Measurements from ENCODE around the gene POU2F2.
A peak's percentile ranks its signal among the peaks of the same experiment; 100 is the strongest.

The POU2F2 gene

GRCh38 chr19:42078538-42079275 is 53.5 kb downstream of the POU2F2 start:
- no peak for DNase-seq

GRCh38 chr19:42078058-42078457 is 54.2 kb downstream of the POU2F2 start:
- no peak for DNase-seq

- DNase-seq: no peak
Observed at GRCh38 chr19:42076380-42076944, 55.8 kb downstream of the POU2F2 start.

- peak; percentile 98 to 99 for DNase-seq
Observed at GRCh38 chr19:42075616-42076379, 56.4 kb downstream of the POU2F2 start, which contains the start of gene ZNF574. TSS of gene ZNF574 (plus strand) at chr19:42076166. CDS start at chr19:42078607, 2,441 bp downstream.

- DNase-seq: no peak
Observed at GRCh38 chr19:42075364-42075615, 57.0 kb downstream of the POU2F2 start.

GRCh38 chr19:42074513-42075363 is 57.5 kb downstream of the POU2F2 start:
- no peak for DNase-seq

GRCh38 chr19:42071247-42071646 is 61.0 kb downstream of the POU2F2 start:
- DNase-seq: no peak

- no peak for DNase-seq
Observed at GRCh38 chr19:42069619-42070351, 62.5 kb downstream of the POU2F2 start, which contains the start of gene GRIK5. TSS of gene GRIK5 (minus strand) at chr19:42070206. CDS start at chr19:42065770, 4,436 bp downstream.

- DNase-seq: peak in 1 of 2 donors; percentile 11
Observed at GRCh38 chr19:42068756-42069571, 63.3 kb downstream of the POU2F2 start.

- no peak for DNase-seq
Observed at GRCh38 chr19:42068361-42068755, 63.9 kb downstream of the POU2F2 start.

- DNase-seq: no peak
Observed at GRCh38 chr19:42067315-42067888, 64.8 kb downstream of the POU2F2 start.

GRCh38 chr19:42066075-42066754 is 66.0 kb downstream of the POU2F2 start:
- no peak for DNase-seq

- DNase-seq: no peak
Observed at GRCh38 chr19:42065511-42065910, 66.7 kb downstream of the POU2F2 start.

GRCh38 chr19:42065051-42065450 is 67.2 kb downstream of the POU2F2 start:
- no peak for DNase-seq

- no peak for DNase-seq
Observed at GRCh38 chr19:42064432-42064831, 67.8 kb downstream of the POU2F2 start.

- no peak for DNase-seq
Observed at GRCh38 chr19:42062381-42062780, 69.9 kb downstream of the POU2F2 start.

- DNase-seq: no peak
Observed at GRCh38 chr19:42060117-42060516, 72.1 kb downstream of the POU2F2 start.

- DNase-seq: no peak
Observed at GRCh38 chr19:42059196-42059595, 73.0 kb downstream of the POU2F2 start.

- no peak for DNase-seq
Observed at GRCh38 chr19:42057846-42058245, 74.4 kb downstream of the POU2F2 start.

- DNase-seq: no peak
Observed at GRCh38 chr19:42054205-42054604, 78.0 kb downstream of the POU2F2 start.

All from bone marrow (tissue), 2 donors.